WTC11 (cell line): ENCODE measurements around the gene DAB1.

ENCODE experiments used
- ARID4B ChIP-seq: sonication (generic); formaldehyde crosslinking; IDR thresholded peaks from 2 replicates; pipeline ENCODE4 v1.8.0; 2023; ENCODE audit warnings: missing genetic modification reagents, mild to moderate bottlenecking, borderline replicate concordance
- ATF3 ChIP-seq: sonication (generic); formaldehyde crosslinking; conservative IDR thresholded peaks from 2 replicates; pipeline ENCODE4 v1.8.1; 2022; ENCODE audit warnings: mild to moderate bottlenecking, missing genetic modification reagents
- CREM ChIP-seq: sonication (generic); formaldehyde crosslinking; IDR thresholded peaks from 2 replicates; pipeline ENCODE4 v1.8.1; 2022; ENCODE audit warnings: mild to moderate bottlenecking, missing genetic modification reagents, moderate library complexity
- CTCF ChIP-seq: fragments of 200-600 bp; IDR thresholded peaks from 2 replicates; pipeline ENCODE4 v1.8.0; 2022; ENCODE audit warnings: antibody characterized with exemption
- ERG ChIP-seq: fragments of 250-450 bp; sonication (Bioruptor Pico); IDR thresholded peaks from 2 replicates; pipeline ENCODE4 v1.8.0; 2021; ENCODE audit warnings: mild to moderate bottlenecking
- MAX ChIP-seq: sonication (generic); formaldehyde crosslinking; IDR thresholded peaks from 2 replicates; pipeline ENCODE4 v1.8.0; 2022; ENCODE audit warnings: mild to moderate bottlenecking, missing genetic modification reagents
- NR1H2 ChIP-seq: sonication (generic); formaldehyde crosslinking; IDR thresholded peaks from 2 replicates; pipeline ENCODE4 v1.9.0; 2021; ENCODE audit warnings: mild to moderate bottlenecking, moderate library complexity, missing genetic modification reagents
- SP1 ChIP-seq: sonication (generic); formaldehyde crosslinking; conservative IDR thresholded peaks from 2 replicates; pipeline ENCODE4 v1.8.1; 2022; ENCODE audit warnings: missing genetic modification reagents
- TCF7 ChIP-seq: sonication (generic); formaldehyde crosslinking; IDR thresholded peaks from 2 replicates; pipeline ENCODE4 v1.8.0; 2022; ENCODE audit warnings: mild to moderate bottlenecking, low read depth, missing genetic modification reagents, moderate library complexity
- USF2 ChIP-seq: sonication (generic); formaldehyde crosslinking; IDR thresholded peaks from 2 replicates; pipeline ENCODE4 v1.8.1; 2023; ENCODE audit warnings: mild to moderate bottlenecking, missing genetic modification reagents, moderate library complexity
- ZNF317 ChIP-seq: sonication (generic); formaldehyde crosslinking; IDR thresholded peaks from 2 replicates; pipeline ENCODE4 v1.8.1; 2023; ENCODE audit warnings: low read depth, mild to moderate bottlenecking, moderate library complexity, missing genetic modification reagents, borderline replicate concordance

GRCh38 chr1:57381871-57382270 lies 42.0 kb downstream of the DAB1 start:
- no peak for TF ChIP-seq SP1 (CRISPR knock-in tag)
- no peak for TF ChIP-seq CTCF
- no peak for TF ChIP-seq ARID4B (CRISPR knock-in tag)
- no peak for TF ChIP-seq USF2 (CRISPR knock-in tag)
- TF ChIP-seq TCF7 (CRISPR knock-in tag) = no peak
- TF ChIP-seq ZNF317 (CRISPR knock-in tag) = no peak
- TF ChIP-seq CREM = no peak
- no peak for TF ChIP-seq ERG (CRISPR knock-in tag)
- TF ChIP-seq NR1H2 (CRISPR knock-in tag) = no peak
- TF ChIP-seq ATF3 = no peak
- TF ChIP-seq MAX = no peak
